Spleen (tissue), 11 donors: Measurements from ENCODE around the gene FAM221A. TPM values are rescaled to one million over a fixed set of nuclear protein-coding genes. Genes with fewer than 3 reads are reported as not detected.

ENCODE experiments used
- DNase-seq: peaks from one replicate; pipeline ENCODE4 v3.0.0-alpha.2; 2020
- H3K27ac ChIP-seq, 8 donors: fragments of 200-600 bp; sonication (generic) in 7 of 8; 1 replicate in 4 of 8; 2 replicates in 4 of 8; pipeline versions ENCODE4 v1.5.0 to v1.8.0; 2016 to 2021; ENCODE audit warnings: inconsistent platforms in 4 of 8, mild to moderate bottlenecking in 4 of 8, moderate library complexity in 1 of 8
- H3K27me3 ChIP-seq, 7 donors: fragments of 200-600 bp; sonication (generic) in 6 of 7; replicated peaks in 1 of 7; 1 replicate in 4 of 7; 2 replicates in 3 of 7; pipeline versions ENCODE4 v1.5.0 to v1.8.0; 2016 to 2021; ENCODE audit warnings: inconsistent platforms in 3 of 7, mild to moderate bottlenecking in 1 of 7
- H3K36me3 ChIP-seq, 6 donors: fragments of 200-600 bp; sonication (generic) in 5 of 6; 1 replicate in 4 of 6; 2 replicates in 2 of 6; pipeline versions ENCODE4 v1.5.0 to v1.8.0; 2016 to 2021; ENCODE audit warnings: inconsistent platforms in 2 of 6
- H3K4me1 ChIP-seq, 6 donors: fragments of 200-600 bp; sonication (generic) in 5 of 6; 1 replicate in 3 of 6; 2 replicates in 3 of 6; pipeline versions ENCODE4 v1.5.0 to v1.8.0; 2016 to 2021; ENCODE audit warnings: inconsistent platforms in 3 of 6
- H3K4me3 ChIP-seq, 8 donors: fragments of 200-600 bp; sonication (generic) in 7 of 8; 1 replicate in 4 of 8; 2 replicates in 4 of 8; pipeline versions ENCODE4 v1.5.0 to v1.8.0; 2016 to 2021; ENCODE audit warnings: inconsistent platforms in 4 of 8, mild to moderate bottlenecking in 4 of 8, moderate library complexity in 2 of 8
- H3K9me3 ChIP-seq, 8 donors: fragments of 200-600 bp; sonication (generic) in 7 of 8; 1 replicate in 4 of 8; 2 replicates in 4 of 8; pipeline versions ENCODE4 v1.5.0 to v1.8.0; 2016 to 2021; ENCODE audit warnings: inconsistent platforms in 4 of 8
- CTCF ChIP-seq, 11 experiments: fragments of 200-600 bp in 7 of 11; fragments of 450-650 bp in 4 of 11; sonication (generic) in 4 of 11; IDR thresholded peaks in 8 of 11; conservative IDR thresholded peaks in 3 of 11; 1 replicate in 7 of 11; 2 replicates in 4 of 11; pipeline versions ENCODE4 v1.4.0 to v1.8.0; 2016 to 2021; ENCODE audit warnings: antibody characterized with exemption in 11 of 11, inconsistent platforms in 4 of 11, mild to moderate bottlenecking in 1 of 11
- POLR2A ChIP-seq, 3 donors: fragments of 450-650 bp; IDR thresholded peaks; one replicate each; pipeline ENCODE4 v1.5.1; 2017; ENCODE audit warnings: antibody characterized with exemption in 3 of 3, mild to moderate bottlenecking in 1 of 3
- POLR2AphosphoS5 ChIP-seq, 3 donors: sonication (generic); formaldehyde crosslinking; IDR thresholded peaks; one replicate each; pipeline ENCODE4 v1.5.1; 2017; ENCODE audit warnings: antibody characterized with exemption in 3 of 3
- WGBS, 5 donors: extraction: QIAGEN DNeasy Blood & Tissue Kit in 3 of 5; methylation state at CpG; one replicate each; pipeline versions ENCODE4 v1.1.5 to v1.1.7; 2013 to 2018; 5-methylcytosine and 5-hydroxymethylcytosine counted together
- intact Hi-C: fragments of 100-400 bp; cut with DNase I; formaldehyde crosslinking; loops from one replicate; pipeline ENCODE4 v1.15.0; 2023; ENCODE audit warnings: low total_unique reads
- polyA plus RNA-seq, 3 donors: library from polyadenylated mRNA; stranded (reverse); fragments of 200-250 nt; gene quantifications; one replicate each; pipeline ENCODE4 v1.2.1, GENCODE V29; 2013
- small RNA-seq, 4 donors: library from RNA; depleted of rRNA; stranded (forward); fragments of <200 nt; gene quantifications; one replicate each; pipeline ENCODE3, GENCODE V24; 2016
- total RNA-seq, 7 donors: library from RNA; depleted of rRNA in 3 of 7; stranded (reverse); fragments of >200 nt in 3 of 7; fragmentation: NEBNext Ultra II Directional in 4 of 7; extraction: Animal tissue kit (Norgen Biotek cat#: 25700) in 4 of 7; gene quantifications; one replicate each; pipeline versions ENCODE4 v1.1.0 to v1.2.1, GENCODE V29; 2016 to 2021
- donor health status: healthy with polysubstance abuse.
- donor health status: DM: no; HTN: no; CAD: no; lungs with moderate emphysema.
- donor health status: DM: no; HTN: no; CAD: no.
- donor health status: Bipolar disorder and iron deficiency.
- donor health status: healthy.
- donor health status: DM: no; HTN: no; CAD: no.
- donor health status: DM: yes; HTN: yes; CAD: no.

Gene FAM221A
- total and polyA plus RNA-seq, 10 donors = 3.8 to 12.7 (median 6.6) TPM

GRCh38 chr7:23742051-23742450 is 62.1 kb downstream of the FAM221A start:
- no peak for TF ChIP-seq POLR2A (IDR thresholded peaks at IDR 0.05)
- no peak for DNase-seq
- Histone ChIP-seq H3K4me1 (no peaks in the 10 kb centered on the region), H3K9me3 (peaks cover 2 to 45% (median 39%) of the 10 kb centered on the region in 8 donors), H3K4me3 (no peak overlapping the region), H3K27ac (no peak overlapping the region), H3K27me3 (no peaks in the 10 kb centered on the region), H3K36me3 (no peaks in the 10 kb centered on the region)
- intact Hi-C loops = no loop called here

DNA sequence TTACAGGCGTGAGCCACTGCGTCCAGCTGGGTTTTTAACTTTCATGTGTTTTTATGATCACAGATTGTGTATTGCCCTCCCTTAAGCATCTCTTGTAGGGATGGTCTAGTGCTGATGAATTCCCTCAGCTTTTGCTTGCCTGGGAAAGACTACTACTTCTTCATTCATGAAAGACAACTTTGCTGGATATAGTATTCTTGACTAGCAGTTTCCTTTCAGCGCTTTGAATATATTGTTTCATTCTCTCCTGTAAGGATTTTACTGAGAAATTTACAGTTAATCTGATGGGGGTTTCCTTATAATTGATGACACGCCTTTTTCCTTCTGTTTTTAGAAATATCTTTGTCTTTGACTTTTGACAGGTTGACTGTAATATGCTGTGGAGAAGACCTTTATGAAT is 63.2 kb downstream of the FAM221A start:
- no peaks in the 10 kb centered on the region for H3K36me3 ChIP-seq
- no peaks in the 10 kb centered on the region for H3K4me1 ChIP-seq
- intact Hi-C loops = no loop called here
- H3K27me3 ChIP-seq = no peaks in the 10 kb centered on the region
- no peak for DNase-seq
- no peak for TF ChIP-seq POLR2A (IDR thresholded peaks at IDR 0.05)
- no peak for TF ChIP-seq CTCF (IDR thresholded peaks at IDR 0.05 in 8 of 11, conservative IDR thresholded peaks at IDR 0.05 in 3 of 11)
- TF ChIP-seq POLR2AphosphoS5 (IDR thresholded peaks at IDR 0.05) = no peak
- H3K27ac ChIP-seq = no peak overlapping the region
- no peak overlapping the region for H3K4me3 ChIP-seq
- peaks cover 2 to 51% (median 43%) of the 10 kb centered on the region in 8 donors for H3K9me3 ChIP-seq
- WGBS, 5 donors = 90 to 94% (median 91%) methylated on average over 4 of the region's 4 CpGs

- intact Hi-C loops = no loop called here
- H3K9me3 ChIP-seq = peaks cover 2 to 50% (median 43%) of the 10 kb centered on the region in 8 donors
- H3K36me3 ChIP-seq = no peaks in the 10 kb centered on the region
- WGBS, 5 donors = 79 to 88% (median 87%) methylated on average over 1 of the region's 1 CpG
- H3K4me1 ChIP-seq = no peaks in the 10 kb centered on the region
- H3K4me3 ChIP-seq = no peak overlapping the region
- no peaks in the 10 kb centered on the region for H3K27me3 ChIP-seq
- TF ChIP-seq CTCF (IDR thresholded peaks at IDR 0.05 in 8 of 11, conservative IDR thresholded peaks at IDR 0.05 in 3 of 11) = no peak
- no peak for TF ChIP-seq POLR2AphosphoS5 (IDR thresholded peaks at IDR 0.05)
- no peak overlapping the region for H3K27ac ChIP-seq
- no peak for DNase-seq
These were observed 66.6 kb downstream of the FAM221A start for GRCh38 chr7:23746629-23747028.

DNA sequence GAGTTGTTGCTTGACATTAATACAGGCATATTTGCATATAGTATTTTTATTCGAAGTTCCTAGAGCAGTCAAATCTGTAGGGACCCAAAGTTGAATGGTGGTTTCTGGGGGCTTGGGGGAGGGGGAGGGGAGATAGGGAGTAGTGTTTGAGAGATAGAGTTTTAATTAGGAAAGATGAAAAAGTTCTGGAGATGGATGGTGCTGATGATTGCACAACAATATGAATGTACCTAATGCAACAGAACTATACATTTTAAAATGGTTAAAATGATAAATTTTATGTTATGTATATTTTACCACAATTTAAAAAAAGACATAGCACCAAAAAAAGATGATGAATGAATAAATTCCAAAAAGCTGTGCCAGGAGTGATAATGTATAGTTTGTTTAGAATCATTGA is 71.9 kb downstream of the FAM221A start:
- DNase-seq = no peak
- no peak overlapping the region for H3K27ac ChIP-seq
- H3K4me3 ChIP-seq = no peak overlapping the region
- H3K9me3 ChIP-seq = peaks cover 0 to 14% (median 1%) of the 10 kb centered on the region in 8 donors
- intact Hi-C loops = no loop called here
- no peaks in the 10 kb centered on the region for H3K36me3 ChIP-seq
- H3K4me1 ChIP-seq = no peaks in the 10 kb centered on the region
- 58 to 74% (median 68%) methylated on average over 1 of the region's 1 CpG for WGBS, 5 donors
- TF ChIP-seq POLR2A (IDR thresholded peaks at IDR 0.05) (no peak), POLR2AphosphoS5 (IDR thresholded peaks at IDR 0.05) (no peak), CTCF (IDR thresholded peaks at IDR 0.05 in 8 of 11, conservative IDR thresholded peaks at IDR 0.05 in 3 of 11) (no peak)
- H3K27me3 ChIP-seq = no peaks in the 10 kb centered on the region

Small RNA genes lying within 50 kb of the gene (small RNA-seq; reads per million reads assigned to genes)
- 0 reads per million in 4 donors for gene AC006026.2

Other genes starting within 250 kb of the FAM221A start
- gene IGF2BP3, start 209.7 kb upstream of the FAM221A start, total RNA-seq = 1 to 10 TPM; 1.0 to 6.8 (median 1.7) TPM
- gene IGF2BP3, start 209.7 kb upstream of the FAM221A start, polyA plus RNA-seq = 1 to 10 TPM in 1 of 3 donors, under 1 TPM in 2; 0.17 to 2.2 (median 0.22) TPM
- gene TRA2A, start 148.2 kb upstream of the FAM221A start, total RNA-seq = 10 to 100 TPM; 59.2 to 98.7 (median 89.6) TPM
- gene TRA2A, start 148.2 kb upstream of the FAM221A start, polyA plus RNA-seq = 10 to 100 TPM; 67.3 to 89.7 (median 85.7) TPM
- 10 to 100 TPM; 11.3 to 25.6 (median 14.0) TPM for gene CCDC126, start 82.8 kb upstream of the FAM221A start, total RNA-seq
- 1 to 10 TPM; 3.2 to 4.3 (median 4.0) TPM for gene CCDC126, start 82.8 kb upstream of the FAM221A start, polyA plus RNA-seq
- 1 to 10 TPM in 2 of 7 donors, under 1 TPM in 5; 0.33 to 2.4 (median 0.85) TPM for gene STK31, start 30.0 kb downstream of the FAM221A start, total RNA-seq
- under 1 TPM; 0.17 to 0.57 (median 0.19) TPM for gene STK31, start 30.0 kb downstream of the FAM221A start, polyA plus RNA-seq